GM20431 (cell line): ENCODE results near the gene C1orf94.

Experiments
- in situ Hi-C: fragments of 300-500 bp; cut with MseI, MboI; formaldehyde crosslinking; loops from one replicate; pipeline ENCODE4 v1.15.0; 2020; ENCODE audit warnings: low sequenced_read_pairs; ENCODE audit not compliant: unreplicated experiment

Gene C1orf94

GRCh38 chr1:34176830-34177603 lies at the start of gene C1orf94:
Gene C1orf94, plus strand, starts transcription at chr1:34176907. Its CDS starts 883 bp downstream, at chr1:34177790.
- in situ Hi-C loops = no loop called here

- in situ Hi-C loops = no loop called here
Measured at GRCh38 chr1:34127006-34128000, 49.4 kb upstream of the C1orf94 start.

GRCh38 chr1:34128186-34128889 lies 48.4 kb upstream of the C1orf94 start:
- in situ Hi-C loops = no loop called here

GRCh38 chr1:34129630-34130029 lies 47.1 kb upstream of the C1orf94 start:
- in situ Hi-C loops = no loop called here

GRCh38 chr1:34130306-34130705 lies 46.4 kb upstream of the C1orf94 start:
- in situ Hi-C loops = no loop called here

GRCh38 chr1:34131396-34132160 lies 45.1 kb upstream of the C1orf94 start:
- in situ Hi-C loops = no loop called here

GRCh38 chr1:34132161-34132420 lies 44.6 kb upstream of the C1orf94 start:
- in situ Hi-C loops = no loop called here

GRCh38 chr1:34137411-34137810 lies 39.3 kb upstream of the C1orf94 start:
- in situ Hi-C loops = no loop called here

GRCh38 chr1:34140011-34140676 lies 36.6 kb upstream of the C1orf94 start:
- in situ Hi-C loops = no loop called here

GRCh38 chr1:34143975-34144374 lies 32.7 kb upstream of the C1orf94 start:
- in situ Hi-C loops = no loop called here

- in situ Hi-C loops = no loop called here
Measured at GRCh38 chr1:34144766-34145165, 31.9 kb upstream of the C1orf94 start.

- in situ Hi-C loops = no loop called here
Measured at GRCh38 chr1:34147301-34147700, 29.4 kb upstream of the C1orf94 start.

GRCh38 chr1:34149501-34149900 lies 27.2 kb upstream of the C1orf94 start:
- in situ Hi-C loops = no loop called here

GRCh38 chr1:34153246-34153645 lies 23.5 kb upstream of the C1orf94 start:
- in situ Hi-C loops = no loop called here

- in situ Hi-C loops = no loop called here
Measured at GRCh38 chr1:34155860-34156259, 20.8 kb upstream of the C1orf94 start.

GRCh38 chr1:34156739-34157138 lies 20.0 kb upstream of the C1orf94 start:
- in situ Hi-C loops = no loop called here

GRCh38 chr1:34162852-34163766 lies 13.6 kb upstream of the C1orf94 start:
- in situ Hi-C loops = no loop called here
